CD14-positive monocyte (primary cell): ENCODE measurements around the gene PDE11A. TPM values are rescaled to one million over a fixed set of nuclear protein-coding genes. Genes with fewer than 3 reads are reported as not detected.

Experiments used
- DNase-seq, 3 donors: peaks; one replicate each; pipeline ENCODE4 v3.0.0-alpha.2; 2011 to 2022
- H2AFZ ChIP-seq: 2 replicates; pipeline ENCODE4 v1.6.0; 2012; ENCODE audit warnings: mild to moderate bottlenecking, low read depth, low read length, inconsistent platforms; ENCODE audit not compliant: insufficient read depth, poor library complexity, severe bottlenecking
- H3K27ac ChIP-seq, 2 donors: 1 replicate in 1 of 2; 2 replicates in 1 of 2; pipeline ENCODE4 v1.5.1; 2012 to 2013; ENCODE audit warnings: low read length in 2 of 2, control low read depth in 1 of 2, inconsistent platforms in 1 of 2, low read depth in 1 of 2, mild to moderate bottlenecking in 1 of 2
- H3K27me3 ChIP-seq, 2 donors: one replicate each; pipeline versions ENCODE4 v1.6.0 to v1.6.1; 2011 to 2013; ENCODE audit warnings: low read length in 2 of 2; ENCODE audit not compliant: control insufficient read depth in 2 of 2, insufficient read depth in 2 of 2
- H3K36me3 ChIP-seq, 2 donors: replicated peaks in 1 of 2; 1 replicate in 1 of 2; 2 replicates in 1 of 2; pipeline versions ENCODE4 v1.5.1 to v1.6.1; 2012 to 2013; ENCODE audit warnings: low read length in 2 of 2, control low read depth in 1 of 2, inconsistent platforms in 1 of 2, mild to moderate bottlenecking in 1 of 2; ENCODE audit not compliant: insufficient read depth in 2 of 2, control insufficient read depth in 1 of 2
- H3K4me1 ChIP-seq, 2 donors: 1 replicate in 1 of 2; 2 replicates in 1 of 2; pipeline versions ENCODE4 v1.5.1 to v1.6.1; 2012 to 2013; ENCODE audit warnings: low read length in 2 of 2, control low read depth in 1 of 2, inconsistent platforms in 1 of 2, mild to moderate bottlenecking in 1 of 2, moderate library complexity in 1 of 2; ENCODE audit not compliant: insufficient read depth in 2 of 2, control insufficient read depth in 1 of 2
- H3K4me2 ChIP-seq: replicated peaks from 2 replicates; pipeline ENCODE3; 2012; ENCODE audit warnings: low read length, moderate library complexity, mild to moderate bottlenecking; ENCODE audit not compliant: poor library complexity, severe bottlenecking; ENCODE audit errors: extremely low read depth
- H3K4me3 ChIP-seq, 3 experiments: fragments of 200-600 bp in 1 of 3; sonication (generic) in 1 of 3; replicated peaks in 1 of 3; 1 replicate in 2 of 3; 2 replicates in 1 of 3; pipeline ENCODE4 v1.5.1; 2011 to 2013; ENCODE audit warnings: low read length in 3 of 3, mild to moderate bottlenecking in 3 of 3, control low read depth in 2 of 3, low read depth in 2 of 3, inconsistent platforms in 1 of 3, moderate library complexity in 1 of 3
- H3K79me2 ChIP-seq: 2 replicates; pipeline ENCODE4 v1.6.0; 2012; ENCODE audit warnings: mild to moderate bottlenecking, control low read depth, inconsistent platforms, low read length, moderate library complexity; ENCODE audit not compliant: insufficient read depth
- H3K9ac ChIP-seq: 2 replicates; pipeline ENCODE4 v1.6.0; 2017; ENCODE audit warnings: low read length, mild to moderate bottlenecking; ENCODE audit not compliant: insufficient read depth, poor library complexity, severe bottlenecking
- H3K9me3 ChIP-seq, 2 donors: replicated peaks in 1 of 2; 1 replicate in 1 of 2; 2 replicates in 1 of 2; pipeline versions ENCODE4 v1.5.1 to v1.6.1; 2012 to 2013; ENCODE audit warnings: low read length in 2 of 2, control low read depth in 1 of 2; ENCODE audit not compliant: control insufficient read depth in 1 of 2, insufficient read depth in 1 of 2
- H4K20me1 ChIP-seq: 2 replicates; pipeline ENCODE4 v1.6.0; 2012; ENCODE audit warnings: mild to moderate bottlenecking, low read length, control low read depth, moderate library complexity; ENCODE audit not compliant: insufficient read depth
- H3K27ac Mint-ChIP-seq, 7 donors: one replicate each; pipeline ENCODE4 v1.8.0; 2020; ENCODE audit warnings: mild to moderate bottlenecking in 7 of 7, mixed read lengths in 7 of 7, moderate library complexity in 6 of 7, inconsistent platforms in 2 of 7
- H3K27me3 Mint-ChIP-seq, 3 donors: one replicate each; pipeline ENCODE4 v1.8.0; 2021 to 2022; ENCODE audit warnings: low read depth in 3 of 3, mild to moderate bottlenecking in 3 of 3, mixed read lengths in 3 of 3, moderate library complexity in 3 of 3, inconsistent platforms in 1 of 3
- H3K36me3 Mint-ChIP-seq, 2 donors: one replicate each; pipeline ENCODE4 v1.8.0; 2020; ENCODE audit warnings: mixed read lengths in 2 of 2, inconsistent platforms in 1 of 2, mild to moderate bottlenecking in 1 of 2
- H3K4me1 Mint-ChIP-seq: one replicate; pipeline ENCODE4 v1.8.0; 2020; ENCODE audit warnings: mild to moderate bottlenecking, mixed read lengths
- H3K4me3 Mint-ChIP-seq, 2 donors: one replicate each; pipeline ENCODE4 v1.8.0; 2020; ENCODE audit warnings: mild to moderate bottlenecking in 2 of 2, mixed read lengths in 2 of 2, moderate library complexity in 1 of 2
- H3K9me3 Mint-ChIP-seq, 7 donors: one replicate each; pipeline ENCODE4 v1.8.0; 2020 to 2022; ENCODE audit warnings: mixed read lengths in 7 of 7, mild to moderate bottlenecking in 6 of 7, moderate library complexity in 6 of 7, inconsistent platforms in 2 of 7
- WGBS: methylation state at CpG from one replicate; pipeline ENCODE4 v1.1.5; 2013; ENCODE audit warnings: missing lambda C conversion rate; ENCODE audit not compliant: insufficient coverage; 5-methylcytosine and 5-hydroxymethylcytosine counted together
- intact Hi-C, 2 donors: fragments of 100-400 bp; cut with micrococcal nuclease; formaldehyde crosslinking; loops; one replicate each; pipeline versions ENCODE4 v1.15.0 to v1.15.1; 2023
- polyA plus RNA-seq, 3 donors: library from polyadenylated mRNA; depleted of rRNA in 1 of 3; unstranded in 2 of 3; stranded (reverse) in 1 of 3; fragments of 300-500 nt in 2 of 3; fragments of >200 nt in 1 of 3; fragmentation: Illumina TruSeq in 2 of 3; gene quantifications; 1 replicate in 2 of 3; 2 replicates in 1 of 3; pipeline ENCODE4 v1.2.3, GENCODE V29; 2012 to 2021
- TF ChIP-seq, protein P1 (sequence below): fragments of 200-600 bp; IDR thresholded peaks from one replicate; pipeline ENCODE4 v1.8.0; 2022; ENCODE audit warnings: antibody characterized with exemption, mild to moderate bottlenecking

PDE11A gene
- polyA plus RNA-seq, 3 donors: not detected

DNA sequence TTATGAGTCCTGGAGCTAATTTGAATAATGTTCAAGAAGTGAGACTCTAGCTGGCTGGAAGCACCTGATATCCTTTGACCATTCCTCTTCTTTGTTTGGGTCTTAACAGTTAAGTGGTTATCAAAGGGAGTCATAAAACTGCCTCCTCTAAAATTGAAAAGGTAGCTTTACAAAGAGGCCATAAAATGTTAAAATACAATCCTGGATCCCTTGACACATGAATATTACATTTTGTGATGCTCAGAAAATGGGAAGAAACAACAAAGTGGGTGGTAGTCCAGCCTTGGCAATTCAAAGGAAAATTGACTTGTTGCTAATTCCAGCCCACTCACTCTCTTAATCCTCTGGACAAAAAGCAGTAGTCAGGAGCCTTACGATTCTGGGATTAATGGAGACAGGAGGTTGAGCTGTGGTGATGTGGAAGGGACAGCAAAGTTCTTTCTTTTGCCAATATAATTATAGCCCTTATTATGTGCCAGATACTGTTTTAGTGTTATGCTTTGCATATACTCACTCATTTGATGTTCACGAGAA, 339.2 kb downstream of the PDE11A start:
- Mint-ChIP-seq H3K4me1 (peaks cover under 1% of the 10 kb centered on the region), H3K4me3 (no peak overlapping the region), H3K27me3 (peaks cover 2 to 4% (median 3%) of the 10 kb centered on the region in 3 donors), H3K36me3 (no peaks in the 10 kb centered on the region), H3K9me3 (peaks cover 0 to 5% (median 3%) of the 10 kb centered on the region in 7 donors), H3K27ac (no peak overlapping the region)
- Histone ChIP-seq H3K9ac (no peak overlapping the region), H3K4me2 (no peak overlapping the region), H3K79me2 (no peaks in the 10 kb centered on the region), H4K20me1 (no peaks in the 10 kb centered on the region), H2AFZ (no peak overlapping the region), H3K27ac (no peak overlapping the region), H3K9me3 (no peaks in the 10 kb centered on the region), H3K4me1 (no peaks in the 10 kb centered on the region), H3K4me3 (no peak overlapping the region), H3K36me3 (no peaks in the 10 kb centered on the region), H3K27me3 (no peaks in the 10 kb centered on the region)
- no peak for DNase-seq
- WGBS: 100% methylated on average over 1 of the region's 2 CpGs
- intact Hi-C loops: no loop called here
- TF ChIP-seq, protein P1, sequence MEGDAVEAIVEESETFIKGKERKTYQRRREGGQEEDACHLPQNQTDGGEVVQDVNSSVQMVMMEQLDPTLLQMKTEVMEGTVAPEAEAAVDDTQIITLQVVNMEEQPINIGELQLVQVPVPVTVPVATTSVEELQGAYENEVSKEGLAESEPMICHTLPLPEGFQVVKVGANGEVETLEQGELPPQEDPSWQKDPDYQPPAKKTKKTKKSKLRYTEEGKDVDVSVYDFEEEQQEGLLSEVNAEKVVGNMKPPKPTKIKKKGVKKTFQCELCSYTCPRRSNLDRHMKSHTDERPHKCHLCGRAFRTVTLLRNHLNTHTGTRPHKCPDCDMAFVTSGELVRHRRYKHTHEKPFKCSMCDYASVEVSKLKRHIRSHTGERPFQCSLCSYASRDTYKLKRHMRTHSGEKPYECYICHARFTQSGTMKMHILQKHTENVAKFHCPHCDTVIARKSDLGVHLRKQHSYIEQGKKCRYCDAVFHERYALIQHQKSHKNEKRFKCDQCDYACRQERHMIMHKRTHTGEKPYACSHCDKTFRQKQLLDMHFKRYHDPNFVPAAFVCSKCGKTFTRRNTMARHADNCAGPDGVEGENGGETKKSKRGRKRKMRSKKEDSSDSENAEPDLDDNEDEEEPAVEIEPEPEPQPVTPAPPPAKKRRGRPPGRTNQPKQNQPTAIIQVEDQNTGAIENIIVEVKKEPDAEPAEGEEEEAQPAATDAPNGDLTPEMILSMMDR: no peak

DNA sequence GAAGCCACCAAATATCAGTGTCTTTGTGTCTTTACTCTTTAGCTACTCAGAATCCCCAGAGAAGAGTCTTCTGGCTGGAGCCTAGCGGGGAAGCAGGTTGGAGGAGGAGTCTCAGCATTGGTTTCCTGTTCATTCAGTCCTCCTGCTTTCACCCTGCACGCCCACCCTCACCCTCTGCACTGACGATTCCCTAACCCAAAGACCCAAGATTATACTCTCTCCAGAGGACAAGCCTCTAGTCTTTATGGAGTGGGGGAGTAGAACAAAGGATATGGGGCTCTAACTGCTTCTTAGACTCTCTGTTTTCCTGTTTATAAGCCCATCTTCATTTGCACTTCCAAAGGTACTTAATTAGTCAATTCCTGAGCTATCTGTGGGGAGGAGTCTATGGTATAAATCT, 341.2 kb downstream of the PDE11A start:
- TF ChIP-seq, protein P1: no peak
- Histone ChIP-seq H3K9ac (no peak overlapping the region), H3K27ac (no peak overlapping the region), H3K27me3 (no peaks in the 10 kb centered on the region), H3K36me3 (no peaks in the 10 kb centered on the region), H3K4me3 (no peak overlapping the region), H3K4me2 (no peak overlapping the region), H2AFZ (no peak overlapping the region), H4K20me1 (no peaks in the 10 kb centered on the region), H3K4me1 (no peaks in the 10 kb centered on the region), H3K79me2 (no peaks in the 10 kb centered on the region), H3K9me3 (no peaks in the 10 kb centered on the region)
- Mint-ChIP-seq H3K9me3 (peaks cover 0 to 3% (median 0%) of the 10 kb centered on the region in 7 donors), H3K27me3 (peaks cover 3 to 5% (median 4%) of the 10 kb centered on the region in 3 donors), H3K4me3 (no peak overlapping the region), H3K27ac (no peak overlapping the region), H3K36me3 (no peaks in the 10 kb centered on the region), H3K4me1 (no peaks in the 10 kb centered on the region)
- intact Hi-C loops: no loop called here
- DNase-seq: no peak
- no CpG with 5 or more reads among the region's 3 CpGs for WGBS
